HepG2 (cell line): ENCODE results near the gene SUDS3.

Source experiments
- IKZF5 ChIP-seq: IDR thresholded peaks from 2 replicates; pipeline ENCODE4 v1.6.1; 2018; ENCODE audit warnings: missing genetic modification reagents, mild to moderate bottlenecking, missing compliant biosample characterization
- KAT2B ChIP-seq: fragments of 150-350 bp; IDR thresholded peaks from 2 replicates; pipeline ENCODE4 v1.6.1; 2014; ENCODE audit warnings: low read depth, low read length, borderline replicate concordance
- MNT ChIP-seq: fragments of 450-650 bp; IDR thresholded peaks from 2 replicates; pipeline ENCODE4 v1.6.1; 2016
- MXI1 ChIP-seq: IDR thresholded peaks from 3 replicates; pipeline ENCODE4 v1.6.1; 2012; ENCODE audit warnings: low read depth, low read length, inconsistent platforms, borderline replicate concordance
- NR3C1 ChIP-seq: sonication (generic); formaldehyde crosslinking; IDR thresholded peaks from 2 replicates; pipeline ENCODE4 v1.4.0; 2020; ENCODE audit warnings: missing genetic modification reagents
- RFX5 ChIP-seq: IDR thresholded peaks from 2 replicates; pipeline ENCODE4 v1.6.1; 2011; ENCODE audit warnings: low read depth, low read length, improper control_type of control experiment
- SMC3 ChIP-seq: IDR thresholded peaks from 2 replicates; pipeline ENCODE4 v1.6.1; 2011; ENCODE audit warnings: low read length, improper control_type of control experiment
- SNRNP70 ChIP-seq: fragments of 200-400 bp; formaldehyde crosslinking; IDR thresholded peaks from 2 replicates; pipeline ENCODE4 v1.6.1; 2017; ENCODE audit warnings: mild to moderate bottlenecking, low read depth, low read length, moderate library complexity
- ZNF33B ChIP-seq: sonication (generic); formaldehyde crosslinking; IDR thresholded peaks from 2 replicates; pipeline ENCODE4 v1.5.1; 2020; ENCODE audit warnings: mild to moderate bottlenecking, missing genetic modification reagents

- TF ChIP-seq SMC3 (no peak), ZNF33B (CRISPR knock-in tag) (no peak), RFX5 (no peak), MNT (no peak), NR3C1 (no peak), IKZF5 (CRISPR knock-in tag) (no peak), KAT2B (no peak), SNRNP70 (no peak), MXI1 (no peak)
These were observed 22.6 kb downstream of the SUDS3 start for GRCh38 chr12:118398940-118399339.
